MM.1S (cell line): ENCODE data around the gene IGF2.

Source experiments
- DNase-seq: peaks from one replicate; pipeline ENCODE4 v3.0.0-alpha.2; 2015
- H2AFZ ChIP-seq: fragments of 300-600 bp; sonication (generic); 2 replicates; pipeline ENCODE4 v1.6.0; 2016; ENCODE audit warnings: antibody characterized with exemption, low read length
- H3F3A ChIP-seq: fragments of 300-600 bp; sonication (generic); 2 replicates; pipeline ENCODE4 v1.6.1; 2016; ENCODE audit warnings: mild to moderate bottlenecking, antibody characterized with exemption, low read length, moderate library complexity, mixed read lengths; ENCODE audit not compliant: insufficient read depth
- H3K27ac ChIP-seq: fragments of 300-600 bp; sonication (generic); 2 replicates; pipeline ENCODE4 v1.5.1; 2016; ENCODE audit warnings: mild to moderate bottlenecking, low read length
- H3K27me3 ChIP-seq: fragments of 300-600 bp; sonication (generic); replicated peaks from 2 replicates; pipeline ENCODE4 v1.6.0; 2016; ENCODE audit warnings: low read length; ENCODE audit not compliant: insufficient read depth
- H3K36me3 ChIP-seq: fragments of 300-600 bp; sonication (generic); replicated peaks from 2 replicates; pipeline ENCODE4 v1.6.1; 2016; ENCODE audit warnings: mild to moderate bottlenecking, low read length, mixed read lengths; ENCODE audit not compliant: insufficient read depth
- H3K4me1 ChIP-seq: fragments of 300-600 bp; sonication (generic); 2 replicates; pipeline ENCODE4 v1.6.1; 2016; ENCODE audit warnings: low read length, mixed read lengths
- H3K4me2 ChIP-seq: fragments of 300-600 bp; sonication (generic); 2 replicates; pipeline ENCODE4 v1.6.0; 2016; ENCODE audit warnings: low read depth, low read length
- H3K4me3 ChIP-seq: fragments of 300-600 bp; sonication (generic); 2 replicates; pipeline ENCODE4 v1.5.1; 2016; ENCODE audit warnings: low read length, mixed read lengths
- H3K79me2 ChIP-seq: fragments of 300-600 bp; sonication (generic); 2 replicates; pipeline ENCODE4 v1.6.1; 2016; ENCODE audit warnings: mixed run types, low read length, mixed read lengths
- H3K9ac ChIP-seq: fragments of 300-600 bp; sonication (generic); 2 replicates; pipeline ENCODE4 v1.6.1; 2016; ENCODE audit warnings: low read length, mixed read lengths
- H3K9me2 ChIP-seq: fragments of 300-600 bp; sonication (generic); replicated peaks from 2 replicates; pipeline ENCODE4 v1.6.1; 2016; ENCODE audit warnings: mild to moderate bottlenecking, low read length, mixed read lengths; ENCODE audit not compliant: insufficient read depth
- H3K9me3 ChIP-seq: fragments of 300-600 bp; sonication (generic); replicated peaks from 2 replicates; pipeline ENCODE4 v1.6.1; 2016; ENCODE audit warnings: mild to moderate bottlenecking, low read length, mixed read lengths; ENCODE audit not compliant: insufficient read depth
- H4K20me1 ChIP-seq: fragments of 300-600 bp; sonication (generic); 2 replicates; pipeline ENCODE4 v1.6.1; 2016; ENCODE audit warnings: mild to moderate bottlenecking, low read length, moderate library complexity, mixed read lengths; ENCODE audit not compliant: insufficient read depth
- EZH2 ChIP-seq: fragments of 300-600 bp; sonication (generic); optimal IDR thresholded peaks from 2 replicates; pipeline ENCODE3; 2017; ENCODE audit warnings: low read depth, mild to moderate bottlenecking, antibody characterized with exemption, low read length, mixed read lengths
- EZH2phosphoT487 ChIP-seq: fragments of 300-600 bp; sonication (generic); IDR thresholded peaks from 2 replicates; pipeline ENCODE4 v1.6.1; 2018; ENCODE audit warnings: antibody characterized with exemption, low read length
- TF ChIP-seq, protein P1 (sequence below): fragments of 300-600 bp; sonication (generic); IDR thresholded peaks from 2 replicates; pipeline ENCODE4 v1.5.1; 2016; ENCODE audit warnings: antibody characterized with exemption, low read length, mixed read lengths

Gene IGF2

DNA sequence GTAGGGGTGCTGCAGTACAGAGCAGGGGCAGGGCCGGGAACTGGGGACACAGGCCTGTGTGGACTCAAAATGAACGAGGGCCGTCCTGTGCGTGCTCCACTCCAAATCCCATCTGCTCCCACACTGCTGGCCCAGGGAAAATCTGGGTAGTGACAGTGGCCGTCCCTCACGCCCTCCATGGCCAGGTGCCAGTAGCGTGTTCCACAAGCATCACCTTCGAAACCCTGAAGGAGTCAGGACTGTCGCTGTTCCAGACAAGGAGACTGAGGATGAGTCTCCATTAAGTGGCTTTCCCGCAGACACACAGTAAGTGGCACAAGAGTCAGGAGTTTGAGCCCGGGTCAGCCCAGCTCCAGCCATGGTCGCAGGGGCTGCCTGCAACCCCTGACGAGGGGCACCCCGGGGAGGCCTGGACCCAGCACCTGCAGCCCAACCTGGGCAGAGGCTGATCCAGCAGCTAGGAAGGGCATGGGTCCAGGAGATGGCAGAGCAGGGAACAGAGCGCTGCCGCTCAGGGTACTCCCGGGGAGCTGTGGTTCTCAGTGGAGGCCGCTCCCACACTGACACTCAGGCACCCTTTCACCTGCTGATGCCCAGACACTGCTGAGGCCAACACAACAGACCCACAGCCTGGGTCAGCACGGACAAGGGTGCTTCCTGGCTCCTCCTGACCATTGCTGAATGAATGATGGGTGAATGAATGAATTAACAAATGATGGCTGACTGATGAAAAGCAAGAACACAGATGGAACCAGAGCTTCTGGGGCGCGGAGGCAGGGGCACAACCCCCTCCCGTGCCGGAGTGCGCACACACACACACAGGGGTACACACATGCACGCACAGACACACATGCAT lies 35.3 kb downstream of the IGF2 start:
- H3K27me3 ChIP-seq, result peaks cover 86% of the 10 kb centered on the region
- no peak for DNase-seq
- no peak overlapping the region for H3K9ac ChIP-seq
- H3K36me3 ChIP-seq, result no peaks in the 10 kb centered on the region
- H2AFZ ChIP-seq, result no peak overlapping the region
- H3K27ac ChIP-seq, result no peak overlapping the region
- no peaks in the 10 kb centered on the region for H3K79me2 ChIP-seq
- no peaks in the 10 kb centered on the region for H3K9me2 ChIP-seq
- no peaks in the 10 kb centered on the region for H3K4me1 ChIP-seq
- no peaks in the 10 kb centered on the region for H3F3A ChIP-seq
- TF ChIP-seq EZH2phosphoT487 (no peak), EZH2 (no peak)
- TF ChIP-seq, protein P1, sequence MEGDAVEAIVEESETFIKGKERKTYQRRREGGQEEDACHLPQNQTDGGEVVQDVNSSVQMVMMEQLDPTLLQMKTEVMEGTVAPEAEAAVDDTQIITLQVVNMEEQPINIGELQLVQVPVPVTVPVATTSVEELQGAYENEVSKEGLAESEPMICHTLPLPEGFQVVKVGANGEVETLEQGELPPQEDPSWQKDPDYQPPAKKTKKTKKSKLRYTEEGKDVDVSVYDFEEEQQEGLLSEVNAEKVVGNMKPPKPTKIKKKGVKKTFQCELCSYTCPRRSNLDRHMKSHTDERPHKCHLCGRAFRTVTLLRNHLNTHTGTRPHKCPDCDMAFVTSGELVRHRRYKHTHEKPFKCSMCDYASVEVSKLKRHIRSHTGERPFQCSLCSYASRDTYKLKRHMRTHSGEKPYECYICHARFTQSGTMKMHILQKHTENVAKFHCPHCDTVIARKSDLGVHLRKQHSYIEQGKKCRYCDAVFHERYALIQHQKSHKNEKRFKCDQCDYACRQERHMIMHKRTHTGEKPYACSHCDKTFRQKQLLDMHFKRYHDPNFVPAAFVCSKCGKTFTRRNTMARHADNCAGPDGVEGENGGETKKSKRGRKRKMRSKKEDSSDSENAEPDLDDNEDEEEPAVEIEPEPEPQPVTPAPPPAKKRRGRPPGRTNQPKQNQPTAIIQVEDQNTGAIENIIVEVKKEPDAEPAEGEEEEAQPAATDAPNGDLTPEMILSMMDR, result no peak
- H3K9me3 ChIP-seq, result no peaks in the 10 kb centered on the region
- H3K4me2 ChIP-seq, result no peak overlapping the region
- no peaks in the 10 kb centered on the region for H4K20me1 ChIP-seq
- H3K4me3 ChIP-seq, result no peak overlapping the region

DNA sequence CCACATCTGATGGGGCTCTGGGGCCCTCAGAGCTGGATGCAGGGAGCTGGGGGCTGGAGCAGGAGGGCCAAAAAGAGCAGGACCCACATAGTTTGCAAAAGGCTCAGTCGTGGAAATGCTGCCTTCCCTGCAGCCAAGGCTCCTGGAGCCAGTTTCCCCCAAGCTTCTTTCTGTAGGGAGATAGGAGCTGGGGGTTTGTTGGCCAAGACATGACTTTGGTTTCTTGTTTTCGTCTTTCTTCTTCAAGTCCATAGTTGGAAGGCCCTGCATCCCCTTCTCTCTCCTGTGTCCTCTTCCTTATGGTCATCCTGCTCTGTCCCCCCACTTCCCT lies 36.3 kb downstream of the IGF2 start:
- Histone ChIP-seq H3K9ac (no peak overlapping the region), H4K20me1 (no peaks in the 10 kb centered on the region), H3K9me2 (no peaks in the 10 kb centered on the region), H3K36me3 (no peaks in the 10 kb centered on the region), H3K4me3 (no peak overlapping the region), H3K79me2 (no peaks in the 10 kb centered on the region), H3K4me1 (no peaks in the 10 kb centered on the region), H2AFZ (no peak overlapping the region), H3K9me3 (no peaks in the 10 kb centered on the region), H3K27ac (no peak overlapping the region), H3K4me2 (no peak overlapping the region), H3F3A (no peaks in the 10 kb centered on the region), H3K27me3 (peaks cover 86% of the 10 kb centered on the region)
- TF ChIP-seq, protein P1, result no peak
- no peak for TF ChIP-seq EZH2phosphoT487
- TF ChIP-seq EZH2, result no peak
- DNase-seq, result no peak

DNA sequence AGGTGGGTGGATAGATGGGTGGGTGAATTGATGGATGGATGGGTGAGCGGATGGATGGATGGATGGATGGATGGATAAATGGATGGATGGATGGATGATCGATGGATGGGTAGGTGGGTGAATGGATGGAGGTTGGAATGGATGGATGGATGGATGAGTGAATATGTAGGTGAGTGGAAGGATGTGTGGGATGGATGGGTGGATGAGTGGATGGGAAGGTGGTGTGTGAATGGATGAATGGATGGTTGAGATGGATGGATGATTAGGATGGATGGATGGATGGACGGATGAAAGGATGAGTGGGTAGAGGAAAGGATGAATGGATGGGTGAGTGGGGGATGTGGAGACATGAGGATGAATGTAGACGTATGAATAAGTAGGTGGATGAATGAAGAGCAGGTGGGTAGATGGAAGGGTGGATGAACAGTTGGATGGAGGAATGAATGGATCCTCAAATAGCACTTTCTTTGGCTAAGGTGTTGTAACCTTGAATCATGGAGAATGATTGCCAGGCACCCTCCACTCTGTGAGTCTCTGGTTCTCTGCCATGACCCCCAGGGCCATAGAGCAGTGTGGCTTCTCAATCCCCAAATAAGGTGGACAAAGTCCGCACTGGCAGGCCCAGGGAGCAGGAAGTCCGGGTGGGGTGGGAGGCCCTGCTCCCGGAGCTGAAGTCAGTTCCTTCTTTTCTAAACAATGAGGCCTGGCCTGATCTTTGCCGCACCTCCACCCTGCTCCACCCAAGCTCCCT lies 36.9 kb downstream of the IGF2 start:
- no peak for DNase-seq
- Histone ChIP-seq H3K36me3 (no peaks in the 10 kb centered on the region), H3K9me3 (no peaks in the 10 kb centered on the region), H3K4me3 (no peak overlapping the region), H3K79me2 (no peaks in the 10 kb centered on the region), H3K9me2 (no peaks in the 10 kb centered on the region), H3K27me3 (peaks cover 88% of the 10 kb centered on the region), H3K4me1 (no peaks in the 10 kb centered on the region), H4K20me1 (no peaks in the 10 kb centered on the region), H3K27ac (no peak overlapping the region), H3F3A (no peaks in the 10 kb centered on the region), H3K4me2 (no peak overlapping the region), H3K9ac (no peak overlapping the region), H2AFZ (no peak overlapping the region)
- TF ChIP-seq EZH2phosphoT487, result no peak
- no peak for TF ChIP-seq EZH2
- TF ChIP-seq, protein P1, result no peak
